ENCODE data around the gene EDC3. TPM values are rescaled to one million over a fixed set of nuclear protein-coding genes. Genes with fewer than 3 reads are reported as not detected.

The EDC3 gene
- polyA plus RNA-seq, 1 of the 3 experiments (the other 2 are of a cell fraction): 34.9 TPM

- TF ChIP-seq, protein P1, sequence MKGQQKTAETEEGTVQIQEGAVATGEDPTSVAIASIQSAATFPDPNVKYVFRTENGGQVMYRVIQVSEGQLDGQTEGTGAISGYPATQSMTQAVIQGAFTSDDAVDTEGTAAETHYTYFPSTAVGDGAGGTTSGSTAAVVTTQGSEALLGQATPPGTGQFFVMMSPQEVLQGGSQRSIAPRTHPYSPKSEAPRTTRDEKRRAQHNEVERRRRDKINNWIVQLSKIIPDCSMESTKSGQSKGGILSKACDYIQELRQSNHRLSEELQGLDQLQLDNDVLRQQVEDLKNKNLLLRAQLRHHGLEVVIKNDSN (IDR thresholded peaks at IDR 0.05; ENCODE audit: borderline replicate concordance, low read depth): no peak
These were observed 96.7 kb downstream of the EDC3 start (continued) for GRCh38 chr15:74599156-74599555.

- DNase-seq: peak; percentile 99
These were observed 97.5 kb downstream of the EDC3 start for GRCh38 chr15:74598126-74598842.

More at GRCh38 chr15:74598126-74598842, 97.5 kb downstream of the EDC3 start:
- Histone ChIP-seq H3K9me3 (no peaks in the 10 kb centered on the region), H4K20me1 (ENCODE audit: insufficient read depth) (no peaks in the 10 kb centered on the region), H2AFZ (ENCODE audit: low read depth) (peak overlapping the region; percentile 82), H3K4me1 (ENCODE audit: control insufficient read depth in 1 of 2, insufficient read depth in 2 of 2, low read depth in 1 of 2, low read length in 1 of 2) (peaks cover 0 to 27% of the 10 kb centered on the region in 2 experiments; a peak in 1 of 4 replicates), H3K4me2 (peak overlapping the region; percentile 89), H3K9ac (peak overlapping the region; percentile 59), H3K79me2 (ENCODE audit: insufficient read depth) (no peaks in the 10 kb centered on the region), H3F3A (replicated peaks; ENCODE audit: insufficient read depth) (no peaks in the 10 kb centered on the region), H3K4me3 (ENCODE audit: low read depth in 2 of 2, low read length in 1 of 2) (peak overlapping the region; percentile 57 to 70), H3K27ac (ENCODE audit: low read depth in 2 of 2, low read length in 1 of 2) (peak overlapping the region; percentile 40 to 97; a peak in 3 of 4 replicates), H3K9me2 (no peaks in the 10 kb centered on the region), H3K27me3 (ENCODE audit: insufficient read depth) (no peaks in the 10 kb centered on the region), H3K36me3 (replicated peaks in 1 of 2; ENCODE audit: control insufficient read depth in 1 of 2, insufficient read depth in 2 of 2, low read length in 1 of 2) (no peaks in the 10 kb centered on the region)
- TF ChIP-seq FOXJ3 (CRISPR knock-in tag; IDR thresholded peaks at IDR 0.05) (no peak), POLR2AphosphoS5 (IDR thresholded peaks at IDR 0.05; ENCODE audit: low read depth, low read length) (peak; percentile 97), TAF1 (IDR thresholded peaks at IDR 0.05; ENCODE audit: borderline replicate concordance, low read depth, low read length) (peak; percentile 69), USF2 (IDR thresholded peaks at IDR 0.05; ENCODE audit: borderline replicate concordance, low read depth, low read length) (peak; percentile 91), RFX5 (IDR thresholded peaks at IDR 0.05; ENCODE audit: low read length) (peak; percentile 97), FOXM1 (IDR thresholded peaks at IDR 0.05; ENCODE audit: low read depth) (no peak), GATA2 (CRISPR knock-in tag; IDR thresholded peaks at IDR 0.05) (no peak), FOSL2 (IDR thresholded peaks at IDR 0.05; ENCODE audit: borderline replicate concordance, low read depth) (no peak), RXRA (IDR thresholded peaks at IDR 0.05; ENCODE audit: borderline replicate concordance, low read depth) (peak; percentile 76), MXI1 (IDR thresholded peaks at IDR 0.05; ENCODE audit: low read depth, low read length) (peak; percentile 72), NRF1 (IDR thresholded peaks at IDR 0.05; ENCODE audit: low read depth, low read length) (peak; percentile 34; the same call in 1 of the 2 replicates), EP300 (IDR thresholded peaks at IDR 0.05; ENCODE audit: borderline replicate concordance in 1 of 2, low read depth in 1 of 2, low read length in 1 of 2) (peak in 1 of 2 experiments; percentile 78; a peak in 2 of 4 replicates), MEF2A (IDR thresholded peaks at IDR 0.05; ENCODE audit: borderline replicate concordance, low read depth) (no peak), CHD2 (IDR thresholded peaks at IDR 0.05; ENCODE audit: low read length, partially characterized antibody) (peak; percentile 85)
- TF ChIP-seq, protein P2, sequence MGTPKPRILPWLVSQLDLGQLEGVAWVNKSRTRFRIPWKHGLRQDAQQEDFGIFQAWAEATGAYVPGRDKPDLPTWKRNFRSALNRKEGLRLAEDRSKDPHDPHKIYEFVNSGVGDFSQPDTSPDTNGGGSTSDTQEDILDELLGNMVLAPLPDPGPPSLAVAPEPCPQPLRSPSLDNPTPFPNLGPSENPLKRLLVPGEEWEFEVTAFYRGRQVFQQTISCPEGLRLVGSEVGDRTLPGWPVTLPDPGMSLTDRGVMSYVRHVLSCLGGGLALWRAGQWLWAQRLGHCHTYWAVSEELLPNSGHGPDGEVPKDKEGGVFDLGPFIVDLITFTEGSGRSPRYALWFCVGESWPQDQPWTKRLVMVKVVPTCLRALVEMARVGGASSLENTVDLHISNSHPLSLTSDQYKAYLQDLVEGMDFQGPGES (IDR thresholded peaks at IDR 0.05; ENCODE audit: low read depth, low read length): peak; percentile 87
- TF ChIP-seq, protein P1 (IDR thresholded peaks at IDR 0.05; ENCODE audit: borderline replicate concordance, low read depth): peak; percentile 99
- TF ChIP-seq, protein P3, sequence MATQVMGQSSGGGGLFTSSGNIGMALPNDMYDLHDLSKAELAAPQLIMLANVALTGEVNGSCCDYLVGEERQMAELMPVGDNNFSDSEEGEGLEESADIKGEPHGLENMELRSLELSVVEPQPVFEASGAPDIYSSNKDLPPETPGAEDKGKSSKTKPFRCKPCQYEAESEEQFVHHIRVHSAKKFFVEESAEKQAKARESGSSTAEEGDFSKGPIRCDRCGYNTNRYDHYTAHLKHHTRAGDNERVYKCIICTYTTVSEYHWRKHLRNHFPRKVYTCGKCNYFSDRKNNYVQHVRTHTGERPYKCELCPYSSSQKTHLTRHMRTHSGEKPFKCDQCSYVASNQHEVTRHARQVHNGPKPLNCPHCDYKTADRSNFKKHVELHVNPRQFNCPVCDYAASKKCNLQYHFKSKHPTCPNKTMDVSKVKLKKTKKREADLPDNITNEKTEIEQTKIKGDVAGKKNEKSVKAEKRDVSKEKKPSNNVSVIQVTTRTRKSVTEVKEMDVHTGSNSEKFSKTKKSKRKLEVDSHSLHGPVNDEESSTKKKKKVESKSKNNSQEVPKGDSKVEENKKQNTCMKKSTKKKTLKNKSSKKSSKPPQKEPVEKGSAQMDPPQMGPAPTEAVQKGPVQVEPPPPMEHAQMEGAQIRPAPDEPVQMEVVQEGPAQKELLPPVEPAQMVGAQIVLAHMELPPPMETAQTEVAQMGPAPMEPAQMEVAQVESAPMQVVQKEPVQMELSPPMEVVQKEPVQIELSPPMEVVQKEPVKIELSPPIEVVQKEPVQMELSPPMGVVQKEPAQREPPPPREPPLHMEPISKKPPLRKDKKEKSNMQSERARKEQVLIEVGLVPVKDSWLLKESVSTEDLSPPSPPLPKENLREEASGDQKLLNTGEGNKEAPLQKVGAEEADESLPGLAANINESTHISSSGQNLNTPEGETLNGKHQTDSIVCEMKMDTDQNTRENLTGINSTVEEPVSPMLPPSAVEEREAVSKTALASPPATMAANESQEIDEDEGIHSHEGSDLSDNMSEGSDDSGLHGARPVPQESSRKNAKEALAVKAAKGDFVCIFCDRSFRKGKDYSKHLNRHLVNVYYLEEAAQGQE (IDR thresholded peaks at IDR 0.05; ENCODE audit: low read depth, low read length): 0 out of 2 replicates have a peak, but pooled peaks have one; percentile 37
- ChIA-PET CTCF (interaction anchor here (0.8 to 1.6 kb wide), 9 partner anchors 9 to 216 kb away, joined by 3 to 4 read pairs (median 3); no protein-coding TSS in a partner anchor), POLR2A (interaction anchor here (0.7 to 3.1 kb wide), 11 partner anchors 9 to 369 kb away, joined by 3 to 25 read pairs (median 6); partner anchors contain the start of genes ARID3B and CLK3)
- 2% methylated on average over 23 of the region's 26 CpGs for WGBS (ENCODE audit: low lambda C conversion rate)
